ENCODE measurements around the gene SLC4A1. TPM values are rescaled to one million over a fixed set of nuclear protein-coding genes. Genes with fewer than 3 reads are reported as not detected.
A peak's percentile ranks its signal among the peaks of the same experiment; 100 is the strongest.

Gene SLC4A1
- total and polyA plus RNA-seq, 7 donors, result 0.26 to 7.2 (median 1.2) TPM; not detected in 3

- Histone ChIP-seq H3K4me1 (peaks cover 18% of the 10 kb centered on the region), H3K27ac (no peak overlapping the region), H3K9me3 (no peaks in the 10 kb centered on the region), H3K4me3 (no peak overlapping the region), H3K36me3 (ENCODE audit: insufficient read depth in 1 of 2, low read depth in 1 of 2) (peaks cover 9 to 52% of the 10 kb centered on the region in 2 donors), H3K27me3 (ENCODE audit: insufficient read depth in 3 of 3, low read length in 2 of 3) (no peaks in the 10 kb centered on the region)
- intact Hi-C loops (cut with DNase I), result loop anchor here in 1 of 2 donors (5.0 kb wide), 1 partner anchor 141 kb away; the partner anchor contains the start of gene GRN
- no peak for TF ChIP-seq CTCF (IDR thresholded peaks at IDR 0.05)
- no peak for ATAC-seq
- no peak for DNase-seq
- WGBS, 3 donors, result 85% methylated on average over 6 of the region's 6 CpGs
Measured at GRCh38 chr17:44206825-44207155, 61.1 kb downstream of the SLC4A1 start.

DNA sequence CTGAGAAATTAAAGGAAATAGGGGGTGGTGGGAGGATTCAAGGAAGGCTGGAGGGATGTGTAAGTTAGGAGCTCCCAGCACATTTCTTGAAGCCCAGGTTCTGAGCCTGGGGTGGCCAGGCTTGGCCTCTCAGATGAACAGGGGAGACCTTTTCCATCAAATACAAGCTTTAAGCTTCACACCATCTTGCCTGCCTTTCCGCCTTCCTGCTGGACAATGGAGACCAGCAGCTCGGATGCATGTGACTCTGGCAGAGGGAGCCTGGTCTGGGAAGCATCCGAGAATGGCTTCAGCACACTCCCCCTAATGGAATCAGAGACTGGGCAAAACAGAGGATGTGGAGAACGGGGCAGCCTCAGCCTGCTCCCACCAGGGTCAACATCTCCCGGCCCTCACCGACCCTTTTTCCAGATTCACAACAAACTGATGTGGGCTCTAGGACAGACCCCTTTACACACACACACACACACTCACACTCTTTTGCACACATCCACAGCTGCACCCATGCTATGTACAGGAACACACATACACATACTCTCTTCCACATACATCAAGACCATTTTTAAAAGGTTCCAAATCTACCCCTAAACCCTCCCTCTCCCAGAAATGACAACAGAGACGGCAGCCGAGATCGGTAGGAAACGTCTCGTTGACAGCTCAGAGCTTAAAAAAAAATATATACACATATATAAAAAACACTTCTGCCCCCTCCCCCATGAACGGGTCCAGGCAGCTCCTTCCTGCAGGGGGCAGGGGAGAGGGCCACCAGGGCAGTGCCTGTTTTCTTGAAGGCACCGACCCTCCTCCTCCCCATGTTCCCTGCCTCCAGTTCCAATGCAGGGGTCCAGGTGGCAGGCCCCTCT is 61.7 kb downstream of the SLC4A1 start:
- ATAC-seq (no peak), DNase-seq (no peak)
- intact Hi-C loops (cut with DNase I), result loop anchor here in 1 of 2 donors (5.0 kb wide), 1 partner anchor 141 kb away; the partner anchor contains the start of gene GRN
- no peak for TF ChIP-seq CTCF (IDR thresholded peaks at IDR 0.05)
- H3K36me3 ChIP-seq (ENCODE audit: insufficient read depth in 1 of 2, low read depth in 1 of 2), result peaks cover 9 to 46% of the 10 kb centered on the region in 2 donors
- 45 to 55% (median 49%) methylated on average over 13 of the region's 13 CpGs for WGBS, 3 donors
- no peaks in the 10 kb centered on the region for H3K27me3 ChIP-seq (ENCODE audit: insufficient read depth in 3 of 3, low read length in 2 of 3)
- no peak overlapping the region for H3K27ac ChIP-seq
- no peaks in the 10 kb centered on the region for H3K9me3 ChIP-seq
- H3K4me3 ChIP-seq, result no peak overlapping the region
- peaks cover 16% of the 10 kb centered on the region for H3K4me1 ChIP-seq

- Histone ChIP-seq H3K4me1 (peaks cover 7% of the 10 kb centered on the region), H3K4me3 (no peak overlapping the region), H3K9me3 (no peaks in the 10 kb centered on the region), H3K36me3 (ENCODE audit: insufficient read depth in 1 of 2, low read depth in 1 of 2) (peaks cover 8 to 31% of the 10 kb centered on the region in 2 donors), H3K27ac (no peak overlapping the region), H3K27me3 (ENCODE audit: insufficient read depth in 3 of 3, low read length in 2 of 3) (no peaks in the 10 kb centered on the region)
- intact Hi-C loops (cut with DNase I), result no loop called here
- ATAC-seq, result no peak
- 55 to 76% (median 63%) methylated on average over 5 of the region's 5 CpGs for WGBS, 3 donors
- DNase-seq, result no peak
- TF ChIP-seq CTCF (IDR thresholded peaks at IDR 0.05), result no peak
Measured at GRCh38 chr17:44204441-44204882, 63.5 kb downstream of the SLC4A1 start.

DNA sequence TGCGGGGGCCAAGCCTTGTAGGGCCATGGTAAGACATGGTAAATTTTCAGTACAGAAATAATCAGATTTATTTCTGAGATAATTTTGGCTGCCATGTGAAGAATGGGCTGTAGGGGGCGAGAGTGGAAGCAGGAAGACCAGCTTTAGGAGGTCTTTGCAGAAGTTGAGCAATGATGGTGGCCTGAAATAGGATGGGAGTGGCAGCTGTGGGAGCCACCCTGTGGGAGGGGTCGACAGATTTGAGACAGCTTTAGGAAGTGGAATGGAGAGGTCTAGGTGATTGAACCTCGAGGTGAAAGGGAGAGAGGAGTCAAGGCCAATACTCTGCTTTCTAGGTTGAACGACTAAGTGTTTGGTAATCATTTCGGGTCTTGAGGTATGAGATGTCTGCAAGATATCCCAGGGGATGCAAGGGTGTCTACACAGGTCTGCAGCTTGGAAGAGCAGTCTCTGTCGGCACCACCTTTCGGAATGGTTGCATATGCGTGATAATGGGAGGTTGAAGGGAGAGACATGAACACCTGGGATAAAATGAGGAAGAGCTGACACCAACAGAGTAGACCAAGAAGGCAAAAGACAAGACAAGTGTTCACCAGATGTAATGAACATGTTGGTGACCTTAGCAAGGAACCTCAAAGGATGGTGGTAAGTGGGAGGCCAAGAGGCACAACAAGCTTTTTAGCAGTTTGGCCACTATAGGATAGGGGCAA is 64.0 kb downstream of the SLC4A1 start:
- peak; percentile 54 for TF ChIP-seq CTCF (IDR thresholded peaks at IDR 0.05)
- no peak overlapping the region for H3K4me3 ChIP-seq
- no peak for DNase-seq
- H3K36me3 ChIP-seq (ENCODE audit: insufficient read depth in 1 of 2, low read depth in 1 of 2), result peaks cover 4 to 25% of the 10 kb centered on the region in 2 donors
- H3K27ac ChIP-seq, result no peak overlapping the region
- H3K4me1 ChIP-seq, result peaks cover 7% of the 10 kb centered on the region
- ATAC-seq, result no peak
- intact Hi-C loops (cut with DNase I), result no loop called here
- H3K27me3 ChIP-seq (ENCODE audit: insufficient read depth in 3 of 3, low read length in 2 of 3), result no peaks in the 10 kb centered on the region
- 53 to 60% (median 57%) methylated on average over 9 of the region's 9 CpGs for WGBS, 3 donors
- no peaks in the 10 kb centered on the region for H3K9me3 ChIP-seq

Data from psoas muscle (tissue), 8 donors.